IPS DF 6.9 (cell line): ENCODE data around the gene CLIP2.
"Not testable (repeated sequence)": the region's sequence is repeated elsewhere in the genome, so short reads cannot be mapped to it uniquely, and the experiment has no call there.

Experiments used
- DNase-seq: peaks from one replicate; pipeline ENCODE4 v3.0.0-alpha.2; 2013; ENCODE audit warnings: low read depth, low spot score
- H3K27ac ChIP-seq: one replicate; pipeline ENCODE4 v1.5.1; 2013; ENCODE audit warnings: low read length, control low read depth
- H3K27me3 ChIP-seq: 2 replicates; pipeline ENCODE4 v1.6.1; 2013; ENCODE audit warnings: mild to moderate bottlenecking, low read length; ENCODE audit not compliant: control insufficient read depth, insufficient read depth
- H3K36me3 ChIP-seq: 2 replicates; pipeline ENCODE4 v1.6.1; 2013; ENCODE audit warnings: low read length; ENCODE audit not compliant: control insufficient read depth, insufficient read depth
- H3K4me1 ChIP-seq: 2 replicates; pipeline ENCODE4 v1.6.1; 2013; ENCODE audit warnings: low read length; ENCODE audit not compliant: control insufficient read depth, insufficient read depth
- H3K4me3 ChIP-seq: 2 replicates; pipeline ENCODE4 v1.5.1; 2013; ENCODE audit warnings: mild to moderate bottlenecking, low read length
- H3K9me3 ChIP-seq: 2 replicates; pipeline ENCODE4 v1.6.1; 2013; ENCODE audit warnings: low read length, inconsistent platforms; ENCODE audit not compliant: control insufficient read depth, insufficient read depth
- WGBS: extraction: QIAGEN DNeasy Blood & Tissue Kit; methylation state at CpG from one replicate; pipeline ENCODE4 v1.1.7; 2013; ENCODE audit warnings: mixed read lengths, missing lambda C conversion rate; ENCODE audit not compliant: insufficient read length, insufficient coverage; 5-methylcytosine and 5-hydroxymethylcytosine counted together

The CLIP2 gene

GRCh38 chr7:74254858-74255379, 34.3 kb upstream of the CLIP2 start:
- no peak overlapping the region for H3K27ac ChIP-seq
- WGBS: no CpG with 5 or more reads among the region's 20 CpGs
- peaks cover 8% of the 10 kb centered on the region; the same call in 1 of the 2 replicates for H3K36me3 ChIP-seq
- peak overlapping the region; percentile 85; the same call in 1 of the 2 replicates for H3K4me3 ChIP-seq
- no peaks in the 10 kb centered on the region for H3K27me3 ChIP-seq
- no peak for DNase-seq
- H3K9me3 ChIP-seq: no peaks in the 10 kb centered on the region
- no peaks in the 10 kb centered on the region for H3K4me1 ChIP-seq

- H3K36me3 ChIP-seq, H3K4me1 ChIP-seq, H3K4me3 ChIP-seq, H3K9me3 ChIP-seq, H3K27ac ChIP-seq, DNase-seq, H3K27me3 ChIP-seq: not testable (repeated sequence)
- WGBS: no CpG with 5 or more reads among the region's 6 CpGs
Observed at GRCh38 chr7:74255461-74255860, 33.7 kb upstream of the CLIP2 start.

GRCh38 chr7:74256491-74257408, 32.5 kb upstream of the CLIP2 start:
- Histone ChIP-seq H3K4me1 (no peaks in the 10 kb centered on the region), H3K36me3 (no peaks in the 10 kb centered on the region), H3K27ac (no peak overlapping the region), H3K27me3 (no peaks in the 10 kb centered on the region), H3K9me3 (no peaks in the 10 kb centered on the region), H3K4me3 (no peak overlapping the region)
- no peak for DNase-seq
- WGBS: no CpG with 5 or more reads among the region's 12 CpGs

GRCh38 chr7:74258639-74259038, 30.6 kb upstream of the CLIP2 start:
- no peak overlapping the region for H3K4me3 ChIP-seq
- no peak overlapping the region for H3K27ac ChIP-seq
- WGBS: no CpG with 5 or more reads among the region's 9 CpGs
- DNase-seq: no peak
- H3K27me3 ChIP-seq: no peaks in the 10 kb centered on the region
- no peaks in the 10 kb centered on the region for H3K36me3 ChIP-seq
- H3K9me3 ChIP-seq: no peaks in the 10 kb centered on the region
- H3K4me1 ChIP-seq: no peaks in the 10 kb centered on the region

GRCh38 chr7:74262639-74263398, 26.4 kb upstream of the CLIP2 start:
- Histone ChIP-seq H3K9me3 (no peaks in the 10 kb centered on the region), H3K27ac (no peak overlapping the region), H3K36me3 (no peaks in the 10 kb centered on the region), H3K27me3 (no peaks in the 10 kb centered on the region), H3K4me1 (no peaks in the 10 kb centered on the region), H3K4me3 (no peak overlapping the region)
- DNase-seq: no peak
- WGBS: no CpG with 5 or more reads among the region's 20 CpGs

GRCh38 chr7:74263399-74264120, 25.6 kb upstream of the CLIP2 start:
- Histone ChIP-seq H3K27ac (no peak overlapping the region), H3K9me3 (no peaks in the 10 kb centered on the region), H3K4me3 (no peak overlapping the region), H3K36me3 (no peaks in the 10 kb centered on the region), H3K4me1 (0 out of 2 replicates have a peak, but pooled peaks cover 1% of the 10 kb centered on the region), H3K27me3 (no peaks in the 10 kb centered on the region)
- DNase-seq: no peak
- no CpG with 5 or more reads among the region's 21 CpGs for WGBS

- DNase-seq: no peak
- Histone ChIP-seq H3K9me3 (no peaks in the 10 kb centered on the region), H3K4me3 (no peak overlapping the region), H3K4me1 (0 out of 2 replicates have a peak, but pooled peaks cover 1% of the 10 kb centered on the region), H3K27me3 (no peaks in the 10 kb centered on the region), H3K36me3 (no peaks in the 10 kb centered on the region), H3K27ac (no peak overlapping the region)
- WGBS: no CpG with 5 or more reads among the region's 7 CpGs
Observed at GRCh38 chr7:74266191-74266963, 22.8 kb upstream of the CLIP2 start.

GRCh38 chr7:74267756-74268565, 21.2 kb upstream of the CLIP2 start:
- H3K4me3 ChIP-seq: no peak overlapping the region
- no peaks in the 10 kb centered on the region for H3K9me3 ChIP-seq
- H3K27me3 ChIP-seq: no peaks in the 10 kb centered on the region
- WGBS: no CpG with 5 or more reads among the region's 13 CpGs
- H3K27ac ChIP-seq: no peak overlapping the region
- peaks cover 3% of the 10 kb centered on the region; the same call in 1 of the 2 replicates for H3K4me1 ChIP-seq
- DNase-seq: no peak
- no peaks in the 10 kb centered on the region for H3K36me3 ChIP-seq

- no CpG with 5 or more reads among the region's 17 CpGs for WGBS
- H3K27me3 ChIP-seq: no peaks in the 10 kb centered on the region
- H3K27ac ChIP-seq: no peak overlapping the region
- H3K9me3 ChIP-seq: no peaks in the 10 kb centered on the region
- DNase-seq: peak; percentile 82
- H3K4me1 ChIP-seq: peaks cover 3% of the 10 kb centered on the region; the same call in 1 of the 2 replicates
- H3K36me3 ChIP-seq: no peaks in the 10 kb centered on the region
- H3K4me3 ChIP-seq: peak overlapping the region; percentile 45; the same call in 1 of the 2 replicates
Observed at GRCh38 chr7:74269757-74270277, 19.4 kb upstream of the CLIP2 start.
